C4-2B (cell line): ENCODE data around the gene FGD2.

Experiments
- CTCF ChIP-seq: fragments of 450-650 bp; conservative IDR thresholded peaks from 2 replicates; pipeline ENCODE4 v1.5.1; 2017; ENCODE audit warnings: mild to moderate bottlenecking
- ZFX ChIP-seq: fragments of 450-650 bp; IDR thresholded peaks from 2 replicates; pipeline ENCODE4 v1.6.1; 2017

GRCh38 chr6:37033255-37033654, 27.8 kb downstream of the FGD2 start:
- no peak for TF ChIP-seq CTCF
- TF ChIP-seq ZFX: no peak
